ENCODE results near the gene EXOC6B. TPM values are rescaled to one million over a fixed set of nuclear protein-coding genes. Genes with fewer than 3 reads are reported as not detected.
"Not testable (repeated sequence)": the region's sequence is repeated elsewhere in the genome, so short reads cannot be mapped to it uniquely, and the experiment has no call there.

EXOC6B gene
- total and polyA plus RNA-seq, 8 donors: 2.4 to 19.2 (median 11.3) TPM

DNA sequence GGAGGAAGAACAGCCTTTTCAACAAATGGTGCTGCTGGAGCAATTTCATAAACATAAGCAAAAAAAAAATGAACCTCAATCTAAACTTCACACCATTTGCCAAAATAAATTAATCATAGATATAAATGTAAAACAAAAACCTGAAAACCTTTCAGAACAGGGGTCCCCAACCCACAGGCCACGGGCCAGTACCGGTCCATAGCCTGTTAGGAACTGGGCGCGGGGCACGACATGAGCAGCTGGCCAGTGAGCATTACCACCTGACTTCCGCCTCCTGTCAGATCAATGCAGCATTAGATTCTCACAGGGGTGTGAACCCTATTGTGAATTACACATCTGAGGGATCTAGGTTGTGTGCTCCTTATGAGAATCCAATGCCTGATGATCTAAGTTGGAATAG, 176.0 kb downstream of the EXOC6B start:
- H3K36me3 ChIP-seq: no peaks in the 10 kb centered on the region
- H3K27me3 ChIP-seq: no peaks in the 10 kb centered on the region
- intact Hi-C loops (cut with DNase I): no loop called here
- no peak overlapping the region for H3K27ac ChIP-seq
- no peaks in the 10 kb centered on the region for H3K9me3 ChIP-seq
- ATAC-seq (no peak), DNase-seq (no peak), FAIRE-seq (no peak)
- 96 to 98% methylated on average over 6 of the region's 6 CpGs for WGBS, 2 donors
- TF ChIP-seq, protein P1, sequence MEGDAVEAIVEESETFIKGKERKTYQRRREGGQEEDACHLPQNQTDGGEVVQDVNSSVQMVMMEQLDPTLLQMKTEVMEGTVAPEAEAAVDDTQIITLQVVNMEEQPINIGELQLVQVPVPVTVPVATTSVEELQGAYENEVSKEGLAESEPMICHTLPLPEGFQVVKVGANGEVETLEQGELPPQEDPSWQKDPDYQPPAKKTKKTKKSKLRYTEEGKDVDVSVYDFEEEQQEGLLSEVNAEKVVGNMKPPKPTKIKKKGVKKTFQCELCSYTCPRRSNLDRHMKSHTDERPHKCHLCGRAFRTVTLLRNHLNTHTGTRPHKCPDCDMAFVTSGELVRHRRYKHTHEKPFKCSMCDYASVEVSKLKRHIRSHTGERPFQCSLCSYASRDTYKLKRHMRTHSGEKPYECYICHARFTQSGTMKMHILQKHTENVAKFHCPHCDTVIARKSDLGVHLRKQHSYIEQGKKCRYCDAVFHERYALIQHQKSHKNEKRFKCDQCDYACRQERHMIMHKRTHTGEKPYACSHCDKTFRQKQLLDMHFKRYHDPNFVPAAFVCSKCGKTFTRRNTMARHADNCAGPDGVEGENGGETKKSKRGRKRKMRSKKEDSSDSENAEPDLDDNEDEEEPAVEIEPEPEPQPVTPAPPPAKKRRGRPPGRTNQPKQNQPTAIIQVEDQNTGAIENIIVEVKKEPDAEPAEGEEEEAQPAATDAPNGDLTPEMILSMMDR (IDR thresholded peaks at IDR 0.05): no peak
- no peaks in the 10 kb centered on the region for H3K4me1 ChIP-seq
- no peak overlapping the region for H3K4me3 ChIP-seq

DNA sequence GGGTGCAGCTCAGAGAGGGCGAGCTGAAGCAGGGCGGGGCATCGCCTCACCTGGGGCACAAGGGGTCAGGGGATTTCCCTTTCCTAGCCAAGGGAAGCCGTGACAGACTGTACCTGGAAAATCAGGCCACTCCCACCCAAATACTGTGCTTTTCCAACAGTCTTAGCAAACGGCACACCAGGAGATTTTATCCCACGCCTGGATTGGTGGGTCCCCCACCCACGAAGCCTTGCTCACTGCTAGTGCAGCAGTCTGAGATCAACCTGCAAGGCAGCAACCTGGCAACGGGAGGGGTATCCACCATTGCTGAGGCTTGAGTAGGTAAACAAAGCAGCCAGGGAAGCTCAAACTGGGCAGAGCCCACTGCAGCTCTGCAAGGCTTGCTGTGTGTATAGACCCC, 184.6 kb downstream of the EXOC6B start:
- H3K9me3 ChIP-seq; H3K4me3 ChIP-seq; ATAC-seq; H3K36me3 ChIP-seq; FAIRE-seq; H3K4me1 ChIP-seq; DNase-seq; H3K27ac ChIP-seq; H3K27me3 ChIP-seq; intact Hi-C loops (cut with DNase I): not testable (repeated sequence)
- 94 to 97% methylated on average over 8 of the region's 8 CpGs for WGBS, 2 donors

DNA sequence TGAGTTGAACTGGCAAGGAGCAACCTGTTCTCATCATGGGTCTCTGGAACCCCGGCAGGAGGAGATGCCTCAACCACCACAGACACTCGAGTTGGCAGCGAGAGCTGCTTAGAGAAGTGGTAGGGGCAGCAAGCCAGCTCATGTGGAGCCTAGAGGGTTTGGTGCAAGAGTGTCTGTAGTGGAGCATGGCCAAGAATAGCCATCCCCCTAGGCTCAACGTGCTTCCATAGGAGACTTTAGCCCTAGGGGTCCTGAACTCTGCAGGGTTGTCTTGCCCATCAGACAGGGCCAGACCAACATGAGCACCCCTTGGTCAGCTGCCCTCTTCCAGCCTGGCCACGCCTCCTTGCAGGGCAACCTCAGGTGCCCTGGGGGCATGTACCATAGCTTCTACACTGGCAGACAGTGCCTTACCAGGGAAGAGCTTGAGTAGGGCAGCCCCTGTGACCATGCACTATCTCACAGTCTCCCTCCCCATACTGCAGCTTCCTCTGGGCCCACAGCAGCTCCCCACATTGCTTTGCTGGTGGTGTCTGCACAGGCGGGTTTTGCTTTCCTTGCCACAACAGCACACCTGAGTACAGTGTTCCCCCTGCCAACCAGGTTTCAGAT, 187.1 kb downstream of the EXOC6B start:
- 89 to 96% methylated on average over 6 of the region's 6 CpGs for WGBS, 2 donors
- no peak for ATAC-seq
- intact Hi-C loops (cut with DNase I): no loop called here

DNA sequence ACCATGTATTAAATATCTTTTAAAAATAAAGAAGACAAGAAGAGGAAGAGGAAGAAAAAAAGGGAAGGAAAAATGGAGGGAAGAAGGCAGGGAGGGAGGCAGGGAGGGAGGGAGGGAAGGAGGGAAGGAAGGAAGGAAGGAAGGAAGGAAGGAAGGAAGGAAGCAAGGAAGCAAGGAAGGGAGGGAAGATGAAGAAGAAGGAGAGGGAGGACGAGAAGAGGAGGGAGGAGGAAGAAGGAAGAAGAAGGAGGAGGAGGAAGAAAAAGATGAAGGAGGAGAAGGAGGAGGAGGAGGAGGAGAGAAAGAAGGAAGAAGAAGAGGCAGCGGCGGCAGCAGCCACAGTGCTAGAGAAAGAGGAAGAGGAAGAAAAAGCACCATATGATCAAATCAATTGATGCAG, 189.6 kb downstream of the EXOC6B start:
- Histone ChIP-seq H3K27ac (no peak overlapping the region), H3K9me3 (no peaks in the 10 kb centered on the region), H3K27me3 (no peaks in the 10 kb centered on the region), H3K4me1 (no peaks in the 10 kb centered on the region), H3K36me3 (no peaks in the 10 kb centered on the region), H3K4me3 (no peak overlapping the region)
- FAIRE-seq (no peak), DNase-seq (no peak), ATAC-seq (no peak)
- intact Hi-C loops (cut with DNase I): no loop called here
- 80 to 86% methylated on average over 3 of the region's 3 CpGs for WGBS, 2 donors
- TF ChIP-seq, protein P1 (IDR thresholded peaks at IDR 0.05): no peak

More for the DNA sequence above, 187.1 kb downstream of the EXOC6B start:
- TF ChIP-seq, protein P1 (IDR thresholded peaks at IDR 0.05): no peak
- DNase-seq: no peak
- no peak for FAIRE-seq
- Histone ChIP-seq H3K27me3 (no peaks in the 10 kb centered on the region), H3K27ac (no peak overlapping the region), H3K9me3 (no peaks in the 10 kb centered on the region), H3K4me3 (no peak overlapping the region), H3K36me3 (no peaks in the 10 kb centered on the region), H3K4me1 (no peaks in the 10 kb centered on the region)

DNA sequence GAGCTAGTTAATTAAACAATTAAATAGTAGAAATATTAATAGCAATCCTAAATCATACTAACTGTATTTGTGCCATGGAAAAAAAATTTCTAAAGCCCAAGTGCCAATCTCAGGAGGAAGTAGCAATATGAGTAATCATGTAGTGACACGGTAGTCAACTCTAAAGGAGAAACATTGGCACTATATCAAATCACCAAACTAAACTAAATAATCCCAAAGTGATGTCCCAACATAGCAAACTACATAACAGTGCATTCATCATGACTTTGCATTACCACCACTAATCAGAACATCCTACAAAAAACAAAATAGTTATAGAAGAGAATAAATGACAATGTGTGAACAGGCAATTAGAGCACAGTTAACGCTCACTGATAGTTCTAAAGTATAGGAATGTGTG, 195.1 kb downstream of the EXOC6B start:
- H3K27me3 ChIP-seq: no peaks in the 10 kb centered on the region
- no peaks in the 10 kb centered on the region for H3K4me1 ChIP-seq
- no peak overlapping the region for H3K4me3 ChIP-seq
- ATAC-seq: no peak
- 84 to 88% methylated on average over 2 of the region's 2 CpGs for WGBS, 2 donors
- intact Hi-C loops (cut with DNase I): no loop called here
- TF ChIP-seq, protein P1 (IDR thresholded peaks at IDR 0.05): no peak
- H3K9me3 ChIP-seq: no peaks in the 10 kb centered on the region
- no peak for FAIRE-seq
- H3K27ac ChIP-seq: no peak overlapping the region
- no peak for DNase-seq
- H3K36me3 ChIP-seq: no peaks in the 10 kb centered on the region

Data from pancreas (tissue), 10 donors.